Activated CD8-positive, alpha-beta memory T cell treated with anti-CD3 and anti-CD28 coated beads, Interleukin-2, amount 50 U/mL, for 48 hours (primary cell): ENCODE data around the gene POU6F1.
"Not testable (repeated sequence)": the region's sequence is repeated elsewhere in the genome, so short reads cannot be mapped to it uniquely, and the experiment has no call there.

Source experiments
- DNase-seq: peaks from one replicate; pipeline ENCODE4 v3.0.0-alpha.2; 2020

Gene POU6F1

GRCh38 chr12:51225771-51226170 lies 7.9 kb upstream of the POU6F1 start:
- DNase-seq, result no peak

GRCh38 chr12:51225234-51225633 lies 7.4 kb upstream of the POU6F1 start:
- DNase-seq, result no peak

GRCh38 chr12:51224625-51225024 lies 6.8 kb upstream of the POU6F1 start:
- DNase-seq, result no peak

GRCh38 chr12:51222461-51222860 lies 4.6 kb upstream of the POU6F1 start:
- DNase-seq, result no peak

- not testable (repeated sequence) for DNase-seq
Measured at GRCh38 chr12:51219857-51220256, 2.0 kb upstream of the POU6F1 start.

- no peak for DNase-seq
Measured at GRCh38 chr12:51219322-51219721, 1.5 kb upstream of the POU6F1 start.

GRCh38 chr12:51218607-51219161 lies 822 bp upstream of the POU6F1 start:
- DNase-seq, result no peak

GRCh38 chr12:51217133-51217967 lies 512 bp downstream of the POU6F1 start:
- DNase-seq, result peak; percentile 72

GRCh38 chr12:51216642-51217041 lies 1.2 kb downstream of the POU6F1 start:
- no peak for DNase-seq

GRCh38 chr12:51214895-51215294 lies 3.0 kb downstream of the POU6F1 start:
- DNase-seq, result no peak

GRCh38 chr12:51210690-51211395 lies 7.0 kb downstream of the POU6F1 start:
- no peak for DNase-seq

GRCh38 chr12:51209259-51209658 lies 8.6 kb downstream of the POU6F1 start:
- DNase-seq, result no peak

GRCh38 chr12:51208016-51208660 lies 9.7 kb downstream of the POU6F1 start:
- DNase-seq, result no peak

- no peak for DNase-seq
Measured at GRCh38 chr12:51205350-51205749, 12.5 kb downstream of the POU6F1 start.

GRCh38 chr12:51202718-51203117 lies 15.1 kb downstream of the POU6F1 start:
- no peak for DNase-seq

- no peak for DNase-seq
Measured at GRCh38 chr12:51200806-51201205, 17.1 kb downstream of the POU6F1 start.

- no peak for DNase-seq
Measured at GRCh38 chr12:51200156-51200555, 17.7 kb downstream of the POU6F1 start.

GRCh38 chr12:51199366-51199945 lies 18.4 kb downstream of the POU6F1 start:
- DNase-seq, result no peak

- DNase-seq, result no peak
Measured at GRCh38 chr12:51198568-51199365, 19.1 kb downstream of the POU6F1 start.

- no peak for DNase-seq
Measured at GRCh38 chr12:51197736-51198567, 19.9 kb downstream of the POU6F1 start.

- no peak for DNase-seq
Measured at GRCh38 chr12:51196547-51196946, 21.3 kb downstream of the POU6F1 start.
